ENCODE data around the gene EPHA3.

The EPHA3 gene

GRCh38 chr3:89223188-89223587 is 115.8 kb downstream of the EPHA3 start:
- DNase-seq (ENCODE audit: low read depth in 1 of 2, low spot score in 1 of 2), result no peak
- no peak overlapping the region for H3K27ac ChIP-seq (replicated peaks)
- no peaks in the 10 kb centered on the region for H3K27me3 ChIP-seq (ENCODE audit: insufficient read depth, poor library complexity, severe bottlenecking)
- TF ChIP-seq SPI1 (IDR thresholded peaks at IDR 0.05; ENCODE audit: borderline replicate concordance, low read depth) (no peak), POLR2AphosphoS5 (IDR thresholded peaks at IDR 0.05; ENCODE audit: low read depth) (no peak), REST (IDR thresholded peaks at IDR 0.05; ENCODE audit: insufficient replicate concordance, low read depth) (no peak), CTCF (IDR thresholded peaks at IDR 0.05; ENCODE audit: insufficient read depth, low read length) (no peak), GABPA (IDR thresholded peaks at IDR 0.05; ENCODE audit: low read depth) (no peak)
- H3K4me3 ChIP-seq (replicated peaks; ENCODE audit: insufficient read depth, low read length), result no peak overlapping the region

GRCh38 chr3:89227218-89227617 is 119.8 kb downstream of the EPHA3 start:
- H3K27me3 ChIP-seq (ENCODE audit: insufficient read depth, poor library complexity, severe bottlenecking), result no peaks in the 10 kb centered on the region
- no peak for DNase-seq (ENCODE audit: low read depth in 1 of 2, low spot score in 1 of 2)
- H3K4me3 ChIP-seq (replicated peaks; ENCODE audit: insufficient read depth, low read length), result no peak overlapping the region
- H3K27ac ChIP-seq (replicated peaks), result no peak overlapping the region
- TF ChIP-seq REST (IDR thresholded peaks at IDR 0.05; ENCODE audit: insufficient replicate concordance, low read depth) (no peak), POLR2AphosphoS5 (IDR thresholded peaks at IDR 0.05; ENCODE audit: low read depth) (no peak), SPI1 (IDR thresholded peaks at IDR 0.05; ENCODE audit: borderline replicate concordance, low read depth) (no peak), GABPA (IDR thresholded peaks at IDR 0.05; ENCODE audit: low read depth) (no peak), CTCF (IDR thresholded peaks at IDR 0.05; ENCODE audit: insufficient read depth, low read length) (no peak)

- TF ChIP-seq REST (IDR thresholded peaks at IDR 0.05; ENCODE audit: insufficient replicate concordance, low read depth), result no peak
- TF ChIP-seq POLR2AphosphoS5 (IDR thresholded peaks at IDR 0.05; ENCODE audit: low read depth), result no peak
- TF ChIP-seq CTCF (IDR thresholded peaks at IDR 0.05; ENCODE audit: insufficient read depth, low read length), result no peak
- TF ChIP-seq GABPA (IDR thresholded peaks at IDR 0.05; ENCODE audit: low read depth), result no peak
- TF ChIP-seq SPI1 (IDR thresholded peaks at IDR 0.05; ENCODE audit: borderline replicate concordance, low read depth), result no peak
- DNase-seq (ENCODE audit: low read depth in 1 of 2, low spot score in 1 of 2), result no peak
- no peak overlapping the region for H3K4me3 ChIP-seq (replicated peaks; ENCODE audit: insufficient read depth, low read length)
- H3K27me3 ChIP-seq (ENCODE audit: insufficient read depth, poor library complexity, severe bottlenecking), result no peaks in the 10 kb centered on the region
- no peak overlapping the region for H3K27ac ChIP-seq (replicated peaks)
These were observed 120.2 kb downstream of the EPHA3 start for GRCh38 chr3:89227634-89228033.

Measured in HL-60 (cell line).